Nephron progenitor cell (in vitro differentiated cells): ENCODE measurements around the gene CPZ.

Experiments
- DNase-seq: peaks from one replicate; pipeline ENCODE4 v3.0.0; 2021
- H3K27ac Mint-ChIP-seq: 2 replicates; pipeline ENCODE4 v1.8.0; 2021; ENCODE audit warnings: mild to moderate bottlenecking, moderate library complexity, mixed read lengths
- H3K27me3 Mint-ChIP-seq: 2 replicates; pipeline ENCODE4 v1.8.0; 2021; ENCODE audit warnings: mild to moderate bottlenecking, low read depth, mixed read lengths; ENCODE audit not compliant: poor library complexity
- H3K36me3 Mint-ChIP-seq: 2 replicates; pipeline ENCODE4 v1.8.0; 2021; ENCODE audit warnings: low read depth, mixed read lengths
- H3K4me1 Mint-ChIP-seq: 2 replicates; pipeline ENCODE4 v1.8.0; 2021; ENCODE audit warnings: mixed read lengths
- H3K4me3 Mint-ChIP-seq: 2 replicates; pipeline ENCODE4 v1.8.0; 2021; ENCODE audit warnings: mild to moderate bottlenecking, moderate library complexity, mixed read lengths
- H3K9me3 Mint-ChIP-seq: 2 replicates; pipeline ENCODE4 v1.8.0; 2021; ENCODE audit warnings: mild to moderate bottlenecking, moderate library complexity, mixed read lengths
- CTCF ChIP-seq: fragments of 200-600 bp; sonication (generic); IDR thresholded peaks from 2 replicates; pipeline ENCODE4 v1.5.0; 2021; ENCODE audit warnings: antibody characterized with exemption

CPZ gene

GRCh38 chr4:8615366-8615765 lies 22.8 kb downstream of the CPZ start:
- TF ChIP-seq CTCF = no peak
- Mint-ChIP-seq H3K9me3 (no peaks in the 10 kb centered on the region), H3K27me3 (peaks cover 11% of the 10 kb centered on the region), H3K4me3 (no peak overlapping the region), H3K27ac (no peak overlapping the region), H3K36me3 (no peaks in the 10 kb centered on the region), H3K4me1 (no peaks in the 10 kb centered on the region)
- no peak for DNase-seq

- peaks cover 9% of the 10 kb centered on the region for H3K27me3 Mint-ChIP-seq
- H3K27ac Mint-ChIP-seq = no peak overlapping the region
- TF ChIP-seq CTCF = no peak
- no peaks in the 10 kb centered on the region for H3K36me3 Mint-ChIP-seq
- no peak overlapping the region for H3K4me3 Mint-ChIP-seq
- H3K9me3 Mint-ChIP-seq = no peaks in the 10 kb centered on the region
- no peaks in the 10 kb centered on the region for H3K4me1 Mint-ChIP-seq
- DNase-seq = no peak
Observed at GRCh38 chr4:8615921-8616787, 23.6 kb downstream of the CPZ start.

GRCh38 chr4:8616831-8617230 lies 24.3 kb downstream of the CPZ start:
- TF ChIP-seq CTCF = no peak
- no peaks in the 10 kb centered on the region for H3K4me1 Mint-ChIP-seq
- no peaks in the 10 kb centered on the region for H3K9me3 Mint-ChIP-seq
- H3K27ac Mint-ChIP-seq = no peak overlapping the region
- H3K36me3 Mint-ChIP-seq = no peaks in the 10 kb centered on the region
- peaks cover 4% of the 10 kb centered on the region for H3K27me3 Mint-ChIP-seq
- DNase-seq = no peak
- no peak overlapping the region for H3K4me3 Mint-ChIP-seq

- no peak overlapping the region for H3K27ac Mint-ChIP-seq
- peaks cover 4% of the 10 kb centered on the region for H3K27me3 Mint-ChIP-seq
- no peaks in the 10 kb centered on the region for H3K4me1 Mint-ChIP-seq
- no peak for DNase-seq
- TF ChIP-seq CTCF = no peak
- H3K36me3 Mint-ChIP-seq = no peaks in the 10 kb centered on the region
- H3K4me3 Mint-ChIP-seq = no peak overlapping the region
- H3K9me3 Mint-ChIP-seq = no peaks in the 10 kb centered on the region
Observed at GRCh38 chr4:8617486-8618040, 25.0 kb downstream of the CPZ start.

GRCh38 chr4:8618421-8618820 lies 25.9 kb downstream of the CPZ start:
- Mint-ChIP-seq H3K36me3 (no peaks in the 10 kb centered on the region), H3K4me1 (no peaks in the 10 kb centered on the region), H3K9me3 (no peaks in the 10 kb centered on the region), H3K4me3 (no peak overlapping the region), H3K27me3 (peaks cover 4% of the 10 kb centered on the region), H3K27ac (no peak overlapping the region)
- TF ChIP-seq CTCF = no peak
- DNase-seq = no peak
